UCSD-AML1 (cell line): Measurements from ENCODE around the gene CNNM4.

Experiments used
- DNase-seq: peaks from one replicate; lab custom pipeline; 2025; ENCODE audit not compliant: unreplicated experiment; lab: John Stamatoyannopoulos, UW

CNNM4 gene

DNA sequence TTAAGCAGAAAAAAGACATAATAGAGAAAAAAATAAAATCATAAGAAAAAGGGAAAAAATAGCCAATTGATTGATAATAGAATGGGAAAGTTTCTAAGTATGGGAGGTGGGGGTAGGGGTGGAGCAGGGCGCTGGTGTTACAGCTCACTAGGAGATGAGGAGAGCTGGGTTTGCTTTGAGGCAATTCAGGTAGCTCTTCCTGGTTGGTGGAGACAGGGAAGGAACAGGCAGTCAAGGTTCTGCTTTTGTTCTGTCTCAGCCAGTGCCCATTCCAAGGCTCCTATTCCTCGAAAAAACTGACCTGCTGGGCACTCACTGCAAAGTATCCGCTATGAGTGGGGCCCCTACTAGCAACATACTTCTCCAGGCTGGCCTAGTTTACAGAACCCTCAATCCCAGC, 1.7 kb upstream of the CNNM4 start:
- DNase-seq = no peak

DNA sequence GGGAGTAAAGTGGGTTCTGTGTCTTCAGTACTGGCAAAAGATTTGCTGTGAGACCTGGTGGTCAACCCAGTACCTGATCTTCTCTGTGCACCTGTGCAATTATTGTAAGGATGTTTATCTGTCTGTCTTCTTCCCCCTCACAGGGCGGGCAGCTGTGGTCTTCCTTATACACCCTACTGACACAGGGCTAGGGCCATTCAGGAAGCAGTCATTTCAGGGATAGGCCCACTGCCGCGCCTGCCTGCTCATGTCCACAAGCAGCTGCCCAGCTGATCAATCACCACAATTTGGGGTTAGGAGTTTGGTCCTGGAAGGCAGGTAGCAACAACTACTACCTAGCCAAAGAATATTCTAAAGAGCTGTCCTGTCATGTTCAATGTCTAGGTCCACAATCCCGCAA, 1.2 kb upstream of the CNNM4 start:
- no peak for DNase-seq

DNA sequence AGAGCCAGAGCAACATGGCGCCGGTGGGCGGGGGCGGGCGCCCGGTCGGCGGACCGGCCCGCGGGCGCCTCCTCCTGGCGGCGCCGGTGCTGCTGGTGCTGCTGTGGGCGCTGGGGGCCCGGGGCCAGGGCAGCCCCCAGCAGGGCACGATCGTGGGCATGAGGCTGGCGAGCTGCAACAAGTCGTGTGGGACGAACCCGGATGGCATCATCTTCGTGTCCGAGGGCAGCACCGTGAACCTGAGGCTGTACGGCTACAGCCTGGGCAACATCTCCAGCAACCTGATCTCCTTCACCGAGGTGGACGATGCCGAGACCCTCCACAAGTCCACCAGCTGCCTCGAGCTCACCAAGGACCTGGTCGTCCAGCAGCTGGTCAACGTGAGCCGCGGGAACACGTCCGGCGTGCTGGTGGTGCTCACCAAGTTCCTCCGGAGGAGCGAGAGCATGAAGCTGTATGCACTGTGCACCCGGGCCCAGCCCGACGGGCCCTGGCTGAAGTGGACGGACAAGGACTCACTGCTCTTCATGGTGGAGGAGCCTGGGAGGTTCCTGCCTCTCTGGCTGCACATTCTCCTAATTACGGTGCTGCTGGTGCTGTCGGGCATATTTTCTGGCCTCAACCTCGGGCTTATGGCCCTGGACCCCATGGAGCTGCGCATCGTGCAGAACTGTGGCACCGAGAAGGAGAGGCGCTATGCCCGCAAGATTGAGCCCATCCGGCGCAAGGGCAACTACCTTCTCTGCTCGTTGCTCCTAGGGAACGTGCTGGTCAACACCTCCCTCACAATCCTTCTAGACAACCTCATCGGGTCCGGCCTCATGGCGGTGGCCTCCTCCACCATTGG, 507 bp downstream of the CNNM4 start:
- DNase-seq = no peak

DNA sequence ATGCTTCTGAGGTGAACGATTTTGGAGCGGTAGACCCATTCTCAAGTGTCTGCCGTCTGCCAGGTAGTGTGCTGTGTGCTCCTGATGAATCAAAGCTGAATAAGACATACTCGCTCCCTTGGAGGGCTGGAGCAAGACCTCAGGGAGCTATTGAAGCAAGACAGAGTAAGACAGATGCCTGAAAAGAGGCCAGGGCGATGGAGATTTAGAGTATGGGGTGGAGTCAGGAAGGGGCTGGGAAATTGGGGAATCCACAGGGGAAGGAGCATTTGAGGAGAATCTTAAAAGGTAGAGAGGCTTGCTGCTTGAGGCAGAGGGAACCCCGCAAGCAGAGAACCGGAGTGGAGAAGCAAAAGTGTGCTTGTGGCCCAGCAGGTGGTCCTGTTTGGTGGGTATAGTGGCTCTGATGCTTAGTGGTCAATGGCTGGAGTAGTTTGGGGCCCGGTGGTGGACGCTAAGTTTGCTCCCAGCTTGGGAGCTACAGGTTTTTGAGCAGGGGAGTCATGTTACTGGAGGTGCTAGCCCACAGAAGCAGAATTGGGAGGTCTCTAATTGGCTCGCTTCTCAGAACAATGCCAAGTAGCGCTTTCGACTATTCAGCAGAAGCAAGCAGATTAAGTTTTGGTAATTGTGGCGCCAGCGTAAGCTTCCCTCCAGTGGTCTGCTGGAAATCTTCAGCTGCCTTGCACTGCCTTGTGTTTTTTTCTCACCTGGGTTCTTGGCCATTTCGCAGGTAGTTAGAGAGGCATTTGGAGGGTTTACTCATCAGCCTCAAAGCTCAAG, 2.0 kb downstream of the CNNM4 start:
- no peak for DNase-seq

DNA sequence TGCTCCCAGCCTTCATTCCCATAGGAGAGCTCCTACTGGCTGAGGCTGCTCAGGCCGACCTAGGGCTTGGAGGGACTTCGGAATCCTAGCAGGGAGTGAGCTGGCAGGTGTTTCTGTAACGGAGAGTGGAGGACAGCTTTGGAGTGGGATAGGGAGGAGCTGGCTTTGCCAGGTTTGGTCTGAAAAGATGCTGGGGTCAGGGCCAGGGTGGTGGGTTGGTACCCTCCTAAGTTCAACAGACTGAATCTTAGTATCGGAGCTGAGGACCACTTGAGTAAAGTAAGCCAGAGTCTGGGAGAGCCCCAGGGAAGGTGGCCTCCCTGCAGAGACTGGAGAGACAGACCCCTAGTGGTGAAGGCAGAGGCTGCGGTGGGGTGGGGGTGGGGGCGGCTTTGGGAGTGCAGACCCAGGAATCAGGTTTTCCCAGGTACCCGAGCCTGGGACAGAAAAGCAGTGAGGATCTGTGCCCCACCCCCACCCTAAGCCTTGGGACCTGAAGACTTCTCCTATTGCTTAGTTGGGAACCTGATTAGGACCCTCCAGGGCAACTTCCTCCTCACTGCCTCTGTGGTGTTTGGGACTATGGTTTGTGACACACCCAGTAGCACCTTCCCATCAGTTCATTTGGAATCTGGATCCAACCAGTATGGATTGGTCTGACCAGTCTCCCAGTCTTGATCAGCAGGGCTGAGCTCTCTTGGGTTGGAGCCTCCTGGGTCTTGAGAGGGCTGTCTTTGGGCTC, 3.0 kb downstream of the CNNM4 start:
- peak; percentile 60 for DNase-seq

DNA sequence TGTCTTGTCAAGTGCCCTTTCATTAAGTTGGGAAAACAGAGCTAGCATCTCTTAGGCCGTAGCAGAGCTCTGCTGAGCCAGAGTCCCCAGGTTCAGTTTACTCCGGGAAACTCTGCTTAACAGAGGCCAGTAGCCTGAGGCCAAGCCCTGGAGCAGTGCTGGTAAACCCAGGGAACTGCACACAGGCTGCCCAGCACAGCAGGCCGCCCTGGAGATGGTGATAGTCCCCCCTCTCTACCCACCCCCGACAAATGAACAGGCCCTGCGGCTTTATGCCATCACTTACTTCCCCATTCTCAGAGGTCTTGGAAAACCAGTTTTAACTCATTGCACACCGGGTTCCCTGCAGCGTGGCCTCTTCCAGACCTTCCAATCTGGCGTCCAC, 3.5 kb downstream of the CNNM4 start:
- DNase-seq = peak; percentile 76

DNA sequence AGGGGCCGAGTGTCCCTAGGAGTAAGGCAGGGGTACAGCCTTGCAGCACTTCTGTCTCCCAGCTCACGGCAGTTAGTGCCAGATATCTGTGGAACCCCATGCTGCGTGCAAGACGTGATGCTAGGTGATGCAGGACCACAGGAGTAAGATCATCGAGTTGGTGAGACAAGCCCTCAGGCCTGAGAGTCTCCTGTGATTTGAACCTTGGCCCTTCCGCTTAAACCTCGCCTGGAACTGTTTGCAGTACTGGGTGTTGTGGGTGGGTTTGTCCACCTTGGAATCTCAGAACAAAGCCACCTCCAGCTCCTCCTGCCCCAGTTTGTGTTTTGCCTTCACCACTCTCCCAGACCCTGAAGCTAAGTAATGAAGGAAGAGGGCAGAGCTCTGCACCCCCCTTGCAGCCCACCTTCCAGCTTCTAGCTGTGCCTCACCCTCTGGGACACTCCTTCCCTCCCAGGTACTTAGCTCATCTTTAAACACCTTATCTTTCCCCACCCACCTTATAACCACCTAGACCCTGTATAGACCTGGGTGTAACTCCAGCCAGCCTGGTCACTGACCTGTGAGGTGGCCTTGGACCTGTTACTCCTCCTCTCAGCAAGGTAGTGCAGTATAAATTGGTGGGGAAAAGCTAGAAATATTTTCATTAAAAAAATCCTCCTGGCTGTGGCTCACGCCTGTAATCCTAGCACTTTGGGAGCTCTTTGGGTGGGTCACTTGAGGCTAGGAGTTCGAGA, 6.6 kb downstream of the CNNM4 start:
- no peak for DNase-seq

DNA sequence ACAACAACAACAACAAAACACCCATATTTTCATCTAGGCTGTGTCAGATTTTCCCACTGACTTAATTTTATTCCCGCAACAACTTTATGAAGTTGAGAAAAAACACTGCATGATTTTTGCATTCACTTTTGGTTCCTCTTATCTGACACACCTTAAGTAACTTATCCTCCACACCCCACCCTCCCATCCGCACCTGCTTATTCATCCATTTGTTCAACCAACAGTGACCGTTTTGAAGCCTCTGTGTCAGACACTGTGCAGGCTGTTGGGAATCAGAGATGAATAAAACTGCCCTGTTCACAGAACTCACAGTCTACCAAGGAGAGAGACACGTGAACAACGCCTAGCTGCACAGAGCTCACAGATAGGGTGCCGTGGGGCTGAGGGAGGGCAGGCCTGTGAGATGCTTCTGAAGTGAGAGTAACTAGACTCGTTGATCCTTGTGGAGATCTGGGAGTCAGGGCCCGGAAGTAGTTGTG, 7.4 kb downstream of the CNNM4 start:
- no peak for DNase-seq

DNA sequence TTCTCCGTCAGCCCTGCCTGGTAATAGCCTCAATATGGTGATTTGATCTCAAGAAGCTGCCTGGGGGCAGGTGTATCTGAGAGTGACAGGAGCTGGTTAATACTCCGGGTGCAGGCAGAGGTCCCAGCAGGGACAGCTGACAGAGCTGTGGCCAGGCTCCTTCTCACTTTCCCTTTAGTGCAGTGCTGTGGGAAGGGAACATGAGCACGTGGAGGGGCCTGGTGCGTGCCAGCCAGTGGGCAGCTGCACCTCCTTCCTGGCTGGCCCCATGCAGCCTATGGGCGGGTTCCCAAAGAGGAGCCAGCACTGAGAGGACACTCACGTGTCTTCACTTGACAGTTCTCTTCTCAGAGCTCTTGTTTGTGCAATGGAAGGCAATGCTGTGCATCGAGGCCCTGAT, 9.1 kb downstream of the CNNM4 start:
- DNase-seq = no peak

DNA sequence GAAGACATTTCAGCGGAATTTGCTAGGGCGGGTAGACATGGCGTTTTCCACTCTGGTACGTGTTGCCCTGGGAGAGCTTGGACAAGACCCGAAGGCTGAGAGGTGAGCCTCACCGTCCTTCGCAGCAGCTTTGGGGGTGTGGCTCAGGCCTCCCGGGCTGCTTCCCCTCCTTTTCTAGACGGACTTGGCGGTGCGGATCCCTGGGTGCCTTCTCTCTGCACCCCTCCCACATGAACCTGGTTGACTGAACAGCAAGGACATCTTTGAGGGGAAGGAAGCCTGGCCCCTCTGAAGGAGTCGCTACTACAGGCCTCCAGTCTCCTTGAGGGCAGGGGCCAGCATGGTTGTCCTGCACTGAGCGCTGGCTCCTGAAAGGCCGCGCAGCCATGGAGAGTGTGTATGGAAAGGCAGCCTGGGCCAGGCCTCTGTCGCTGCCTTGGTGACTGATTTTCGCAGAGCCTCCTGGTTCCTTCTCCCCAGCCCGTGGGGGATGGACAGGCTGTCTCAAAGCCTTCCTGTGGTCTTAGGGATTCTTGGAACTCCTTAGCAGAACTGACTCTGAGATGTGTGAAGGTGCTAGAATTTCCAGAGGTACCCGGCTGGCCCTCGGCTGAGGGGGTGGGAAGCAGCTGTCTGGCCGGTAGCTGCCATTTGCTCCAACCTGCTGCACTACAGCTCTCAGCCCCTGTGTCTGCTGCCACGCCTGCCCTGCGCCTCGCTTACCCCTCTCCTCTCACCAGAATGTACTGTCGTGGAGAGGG, 9.9 kb downstream of the CNNM4 start:
- no peak for DNase-seq

DNA sequence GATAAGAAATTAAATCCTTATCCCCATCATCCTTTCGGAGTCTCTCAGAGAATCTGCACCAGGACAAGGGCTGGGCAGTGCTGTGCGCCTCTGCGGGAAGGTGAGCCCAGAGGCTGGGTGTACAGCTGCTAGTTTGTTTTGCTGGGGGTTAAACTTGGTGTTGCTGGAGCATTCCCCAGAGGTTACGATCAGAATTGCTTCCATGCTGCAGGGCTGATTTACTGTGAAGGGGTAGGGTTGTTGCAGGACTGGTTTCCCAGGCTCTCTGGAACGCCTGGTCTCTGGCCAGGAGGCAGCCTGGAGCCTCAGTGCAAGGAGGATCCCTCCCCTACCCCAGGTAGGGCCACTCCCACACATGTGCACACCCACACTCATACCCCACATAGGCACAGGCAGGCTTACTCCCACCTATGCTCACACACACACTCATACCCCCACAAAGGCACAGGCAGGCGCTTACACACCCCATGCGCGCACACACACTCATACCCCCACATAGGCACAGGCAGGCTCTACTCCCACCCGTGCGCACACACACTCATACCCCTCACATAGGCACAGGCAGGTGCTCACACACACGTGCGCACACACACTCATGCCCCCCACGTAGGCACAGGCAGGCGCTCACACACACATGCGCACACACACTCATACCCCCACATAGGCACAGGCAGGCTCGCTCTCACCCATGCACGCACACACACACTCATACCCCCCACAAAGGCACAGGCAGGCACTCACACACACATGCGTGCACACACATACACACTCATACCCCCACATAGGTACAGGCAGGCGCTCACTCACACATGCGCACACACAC, 11.3 kb downstream of the CNNM4 start:
- no peak for DNase-seq

DNA sequence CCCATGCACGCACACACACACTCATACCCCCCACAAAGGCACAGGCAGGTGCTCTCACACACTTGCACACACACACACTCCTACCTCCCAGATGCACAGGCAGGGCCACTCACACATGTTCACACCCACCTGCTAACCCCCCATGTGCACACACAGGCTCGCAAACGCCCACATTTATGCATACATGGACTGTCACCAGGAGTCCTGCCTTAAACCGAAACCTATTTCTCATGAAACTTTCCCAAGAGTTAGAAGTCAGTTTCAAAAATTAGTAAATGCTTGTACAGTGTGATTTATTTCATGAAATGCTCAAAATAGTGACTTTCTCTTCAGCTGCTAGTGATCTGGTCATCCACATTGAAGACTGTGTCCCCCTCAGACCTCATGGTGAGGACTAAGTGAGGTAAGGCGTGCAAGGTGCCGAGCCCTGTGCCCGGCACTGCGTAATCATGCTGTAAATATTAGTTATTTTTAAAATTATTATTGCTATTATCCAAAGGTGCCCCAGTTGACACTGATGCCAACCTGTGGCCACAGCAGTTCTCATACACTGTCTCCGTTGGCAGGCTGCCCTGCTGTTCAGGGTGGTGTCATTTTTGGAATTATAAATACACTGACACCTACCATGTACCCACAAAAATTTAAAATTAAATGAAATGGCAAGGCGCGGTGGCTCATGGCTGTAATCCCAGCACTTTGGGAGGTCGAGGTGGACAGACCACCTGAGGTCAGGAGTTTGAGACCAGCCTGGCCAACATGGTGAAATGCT, 12.4 kb downstream of the CNNM4 start:
- DNase-seq = no peak

DNA sequence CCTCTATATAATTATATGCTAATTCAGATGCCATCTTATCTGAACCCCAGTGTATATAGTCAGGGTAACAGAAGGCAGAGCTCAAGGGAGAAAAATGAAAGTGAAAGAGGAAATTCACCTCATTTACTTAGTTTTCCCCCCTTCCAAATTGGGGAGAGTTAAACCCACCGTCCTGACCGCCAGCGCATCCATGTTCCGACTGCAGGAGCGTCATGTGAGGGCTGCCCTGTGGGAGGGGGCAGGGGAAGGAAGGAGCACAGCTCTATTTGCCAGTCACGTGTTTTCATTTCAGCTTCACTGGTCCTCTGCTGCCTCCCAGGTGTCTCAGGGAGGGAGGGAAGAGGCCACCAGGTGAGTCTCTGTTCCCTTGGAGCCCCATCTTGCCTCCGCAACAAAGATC, 13.2 kb downstream of the CNNM4 start:
- no peak for DNase-seq

DNA sequence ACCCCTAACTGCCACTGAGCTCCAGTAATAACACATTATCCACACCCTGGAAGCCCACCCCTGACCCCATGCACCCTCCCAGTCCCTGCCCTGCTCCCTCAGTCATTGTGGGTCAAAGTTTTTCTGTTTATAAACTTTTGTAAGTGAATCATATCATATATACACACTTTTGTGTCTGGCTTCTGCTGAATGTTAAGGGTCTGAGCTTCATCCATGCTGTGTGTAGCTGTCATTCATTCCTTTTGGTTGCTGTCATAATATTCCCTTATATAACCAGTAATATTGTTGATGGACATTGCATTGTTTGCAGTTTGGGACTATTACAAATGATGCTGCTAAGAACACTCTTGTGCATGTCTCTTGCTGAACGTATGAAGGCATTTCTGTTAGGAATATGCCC, 14.5 kb downstream of the CNNM4 start:
- no peak for DNase-seq

DNA sequence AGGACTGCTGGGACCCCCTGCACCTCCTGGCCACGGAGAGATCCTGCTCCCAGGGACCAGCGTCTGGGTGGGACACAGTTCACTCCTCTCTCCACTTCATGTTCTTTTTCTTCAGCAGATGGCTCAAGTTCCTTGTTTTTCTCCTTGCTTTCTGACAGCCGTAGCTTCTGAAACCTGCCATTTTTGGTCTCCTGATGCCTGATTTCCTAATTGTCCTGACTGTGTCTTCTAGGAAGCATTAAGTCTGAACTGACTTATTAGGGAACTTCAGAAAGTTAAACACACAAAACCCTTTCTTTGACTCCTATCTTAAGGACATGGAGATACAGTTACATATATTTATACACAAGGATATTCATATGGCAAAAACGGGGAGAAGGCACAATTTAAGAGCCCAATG, 22.7 kb downstream of the CNNM4 start:
- no peak for DNase-seq

DNA sequence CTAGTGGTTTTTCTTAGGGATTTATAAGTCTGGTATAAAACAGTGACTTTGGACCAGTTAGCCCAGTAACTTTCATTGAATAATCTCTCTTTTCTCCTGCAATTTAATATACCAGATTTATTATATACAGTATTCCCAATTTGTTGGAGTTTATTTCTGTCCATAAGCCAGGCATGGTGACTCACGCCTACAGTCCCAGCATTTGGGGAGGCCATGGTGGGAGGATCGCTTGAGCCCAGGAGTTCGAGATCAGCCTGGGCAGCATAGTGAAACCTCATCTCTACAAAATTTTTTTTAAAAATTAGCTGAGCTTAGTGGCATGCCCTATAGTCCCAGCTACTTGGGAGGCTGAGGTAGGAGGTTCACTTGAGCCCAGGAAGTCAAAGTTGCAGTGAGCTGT, 26.7 kb downstream of the CNNM4 start:
- DNase-seq = no peak

DNA sequence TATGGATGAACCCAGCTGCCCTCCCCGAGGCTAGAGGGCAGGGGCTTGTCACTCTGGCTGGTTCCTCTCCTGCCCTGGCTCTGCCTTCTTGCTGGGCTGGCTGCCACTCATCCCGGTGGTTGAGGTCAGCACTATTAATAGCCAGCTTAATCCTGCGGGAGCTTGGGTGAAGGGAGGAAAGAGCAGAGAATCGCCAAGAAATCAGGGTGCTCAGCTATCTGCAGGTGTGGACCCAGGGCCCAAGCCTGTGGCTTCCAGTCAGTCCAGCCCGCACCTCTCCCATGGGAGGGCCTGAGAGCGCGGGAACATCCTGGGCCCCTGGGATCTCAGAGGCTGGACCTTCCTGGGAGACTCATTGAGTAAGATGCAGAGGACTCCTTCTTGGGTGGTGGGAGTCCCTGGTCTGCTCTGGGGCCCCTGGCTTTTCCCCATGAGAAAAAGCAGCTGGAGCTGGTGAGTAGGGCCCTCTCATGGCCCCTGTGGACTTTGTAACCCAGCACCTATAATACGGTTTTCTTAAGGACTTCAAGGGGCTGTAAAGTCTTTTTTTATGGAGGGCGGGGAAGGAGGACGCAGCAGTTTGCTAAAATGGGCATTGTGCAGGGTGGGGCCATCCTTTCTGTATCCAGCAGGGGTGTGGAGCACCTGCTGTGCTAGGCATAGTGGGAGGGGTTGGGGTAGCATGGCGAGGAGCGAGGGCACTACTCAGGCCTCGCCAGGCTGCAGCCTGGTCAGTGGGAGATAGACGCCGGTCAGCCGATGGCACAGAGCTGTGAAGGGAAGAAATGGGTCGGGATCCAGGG, 27.9 kb downstream of the CNNM4 start:
- no peak for DNase-seq

DNA sequence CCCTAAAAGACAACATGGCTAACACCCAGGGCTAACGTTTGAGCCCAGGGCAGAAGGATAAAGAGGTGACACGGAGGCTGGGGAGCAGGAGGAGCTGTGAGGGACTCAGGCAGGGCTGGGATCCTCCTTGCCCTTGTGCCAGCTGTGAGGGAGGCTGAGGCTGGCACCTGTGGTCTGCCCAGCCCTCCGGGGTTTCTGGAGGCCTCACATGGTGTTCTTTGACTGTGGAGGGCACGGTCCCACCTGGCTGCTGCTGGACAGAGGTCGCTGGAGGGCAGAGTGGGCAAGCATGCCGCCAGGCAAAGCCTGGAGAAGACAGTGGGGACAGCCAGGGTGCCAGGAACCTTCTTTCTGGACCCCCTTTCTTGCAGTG, 28.5 kb downstream of the CNNM4 start:
- no peak for DNase-seq
